Esophagus squamous epithelium (tissue), 4 donors: Measurements from ENCODE around the gene GDF11.

Experiments used
- CTCF ChIP-seq, 6 experiments: fragments of 450-650 bp in 4 of 6; fragments of 200-600 bp in 2 of 6; sonication (generic) in 2 of 6; IDR thresholded peaks; one replicate each; pipeline ENCODE4 v1.5.1; 2016 to 2019; ENCODE audit warnings: antibody characterized with exemption in 6 of 6, mild to moderate bottlenecking in 4 of 6, moderate library complexity in 4 of 6
- POLR2A ChIP-seq, 4 donors: fragments of 450-650 bp; IDR thresholded peaks; one replicate each; pipeline ENCODE4 v1.6.1; 2017; ENCODE audit warnings: antibody characterized with exemption in 4 of 4, mild to moderate bottlenecking in 4 of 4, moderate library complexity in 3 of 4

GRCh38 chr12:55712700-55713415, 30.1 kb upstream of the GDF11 start:
- no peak for TF ChIP-seq POLR2A (IDR thresholded peaks at IDR 0.05)
- TF ChIP-seq CTCF (IDR thresholded peaks at IDR 0.05) = no peak
